OCI-LY3 (cell line): ENCODE results near the gene EIF4H.

Source experiments
- H2AFZ ChIP-seq: fragments of 200-600, 300-600 bp; shearing (Covaris generic); 2 replicates; pipeline ENCODE4 v1.6.0; 2014; ENCODE audit warnings: antibody characterized with exemption, low read depth, low read length
- H3K27ac ChIP-seq: fragments of 200-600, 300-600 bp; sonication (generic); 2 replicates; pipeline ENCODE4 v1.5.1; 2014; ENCODE audit warnings: mild to moderate bottlenecking, low read length, moderate library complexity, mixed read lengths
- H3K27me3 ChIP-seq: fragments of 200-600, 300-600 bp; sonication (generic); 2 replicates; pipeline ENCODE4 v1.6.1; 2014; ENCODE audit warnings: low read depth, low read length, mixed read lengths
- H3K36me3 ChIP-seq: fragments of 200-600, 300-600 bp; sonication (generic); replicated peaks from 2 replicates; pipeline ENCODE3; 2014; ENCODE audit warnings: low read depth, low read length, mixed read lengths
- H3K4me1 ChIP-seq: fragments of 300-600, 200-600 bp; sonication (generic); 2 replicates; pipeline ENCODE4 v1.6.1; 2014; ENCODE audit warnings: low read length, mixed read lengths
- H3K4me2 ChIP-seq: fragments of 200-600, 300-600 bp; sonication (generic); 2 replicates; pipeline ENCODE4 v1.6.1; 2014; ENCODE audit warnings: low read length, mixed read lengths
- H3K4me3 ChIP-seq: fragments of 300-600, 200-600 bp; sonication (generic); 2 replicates; pipeline ENCODE4 v1.5.1; 2014; ENCODE audit warnings: antibody characterized with exemption, mild to moderate bottlenecking, low read length, moderate library complexity
- H3K79me2 ChIP-seq: fragments of 300-600, 200-600 bp; shearing (Covaris generic); 2 replicates; pipeline ENCODE4 v1.6.1; 2014; ENCODE audit warnings: mild to moderate bottlenecking, low read length, mixed read lengths
- H3K9ac ChIP-seq: fragments of 300-600, 200-600 bp; shearing (Covaris generic); 2 replicates; pipeline ENCODE4 v1.6.0; 2014; ENCODE audit warnings: mild to moderate bottlenecking, low read length, moderate library complexity
- H3K9me3 ChIP-seq: fragments of 200-600, 300-600 bp; shearing (Covaris generic); 2 replicates; pipeline ENCODE4 v1.6.1; 2014; ENCODE audit warnings: low read length, mixed read lengths; ENCODE audit not compliant: insufficient read depth
- H4K20me1 ChIP-seq: fragments of 200-600, 300-600 bp; sonication (generic); 2 replicates; pipeline ENCODE4 v1.6.1; 2016; ENCODE audit warnings: low read length, mixed read lengths; ENCODE audit not compliant: insufficient read depth
- EZH2phosphoT487 ChIP-seq: fragments of 200-600 bp; shearing (Covaris generic); IDR thresholded peaks from 2 replicates; pipeline ENCODE4 v1.6.1; 2018; ENCODE audit warnings: antibody characterized with exemption, mixed run types, low read depth
- TF ChIP-seq, protein P1 (sequence below): fragments of 200-600, 300-600 bp; sonication (generic); IDR thresholded peaks from 2 replicates; pipeline ENCODE4 v1.5.1; 2014; ENCODE audit warnings: antibody characterized with exemption, low read length, low read depth

The EIF4H gene

DNA sequence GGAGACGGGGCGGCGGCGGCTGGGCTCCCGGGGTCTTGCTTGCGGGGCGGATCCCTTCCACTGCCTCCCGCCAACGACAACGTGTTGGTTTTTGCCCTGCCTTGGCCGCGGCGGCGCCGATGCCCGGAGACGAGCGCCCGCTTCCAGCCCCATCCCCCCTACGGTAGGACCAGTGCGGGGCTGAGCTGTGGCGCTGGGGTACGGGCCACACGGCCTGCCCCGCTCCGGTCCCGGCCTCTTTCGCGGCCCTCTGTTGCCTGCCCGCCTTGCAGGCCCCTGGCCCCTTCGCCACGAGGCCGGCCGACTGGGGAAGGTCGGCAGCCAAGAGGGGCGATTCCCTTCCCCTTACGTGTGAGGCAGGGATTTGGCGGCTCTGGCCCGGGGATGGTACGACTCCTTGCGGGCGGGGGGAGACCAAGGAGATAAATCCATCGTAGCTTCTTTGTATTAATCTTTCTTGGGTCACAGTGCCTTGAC lies 488 bp downstream of the EIF4H start:
- H3K79me2 ChIP-seq, result peaks cover 65% of the 10 kb centered on the region
- peaks cover 28% of the 10 kb centered on the region for H3K36me3 ChIP-seq
- H3K4me2 ChIP-seq, result peak overlapping the region; percentile 74
- no peak overlapping the region for H2AFZ ChIP-seq
- no peaks in the 10 kb centered on the region for H3K9me3 ChIP-seq
- peaks cover 42% of the 10 kb centered on the region for H3K4me1 ChIP-seq
- peak overlapping the region; percentile 87 for H3K9ac ChIP-seq
- peaks cover 49% of the 10 kb centered on the region for H4K20me1 ChIP-seq
- H3K4me3 ChIP-seq, result peak overlapping the region; percentile 93
- no peaks in the 10 kb centered on the region for H3K27me3 ChIP-seq
- no peak for TF ChIP-seq EZH2phosphoT487
- TF ChIP-seq, protein P1, sequence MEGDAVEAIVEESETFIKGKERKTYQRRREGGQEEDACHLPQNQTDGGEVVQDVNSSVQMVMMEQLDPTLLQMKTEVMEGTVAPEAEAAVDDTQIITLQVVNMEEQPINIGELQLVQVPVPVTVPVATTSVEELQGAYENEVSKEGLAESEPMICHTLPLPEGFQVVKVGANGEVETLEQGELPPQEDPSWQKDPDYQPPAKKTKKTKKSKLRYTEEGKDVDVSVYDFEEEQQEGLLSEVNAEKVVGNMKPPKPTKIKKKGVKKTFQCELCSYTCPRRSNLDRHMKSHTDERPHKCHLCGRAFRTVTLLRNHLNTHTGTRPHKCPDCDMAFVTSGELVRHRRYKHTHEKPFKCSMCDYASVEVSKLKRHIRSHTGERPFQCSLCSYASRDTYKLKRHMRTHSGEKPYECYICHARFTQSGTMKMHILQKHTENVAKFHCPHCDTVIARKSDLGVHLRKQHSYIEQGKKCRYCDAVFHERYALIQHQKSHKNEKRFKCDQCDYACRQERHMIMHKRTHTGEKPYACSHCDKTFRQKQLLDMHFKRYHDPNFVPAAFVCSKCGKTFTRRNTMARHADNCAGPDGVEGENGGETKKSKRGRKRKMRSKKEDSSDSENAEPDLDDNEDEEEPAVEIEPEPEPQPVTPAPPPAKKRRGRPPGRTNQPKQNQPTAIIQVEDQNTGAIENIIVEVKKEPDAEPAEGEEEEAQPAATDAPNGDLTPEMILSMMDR, result no peak
- H3K27ac ChIP-seq, result peak overlapping the region; percentile 41

DNA sequence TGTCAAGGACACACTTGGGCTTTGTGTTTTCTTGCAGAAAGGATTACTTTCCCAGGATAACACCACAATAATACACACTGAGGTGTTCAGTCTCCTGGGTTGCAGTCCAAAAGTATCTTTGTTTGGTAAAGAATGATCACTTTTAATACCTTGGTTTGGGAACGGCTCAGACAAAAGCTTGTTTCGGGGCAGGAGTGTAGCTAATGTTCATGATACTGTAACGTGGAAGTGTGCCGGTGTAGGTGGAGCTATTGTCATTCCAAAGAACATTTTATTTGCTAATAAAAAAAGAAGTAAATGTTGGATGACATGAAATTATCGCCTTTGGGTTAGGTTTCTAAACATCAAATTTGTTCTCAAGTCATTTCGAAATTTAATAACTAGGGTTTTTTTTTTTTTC lies 1.2 kb downstream of the EIF4H start:
- H3K9ac ChIP-seq, result peak overlapping the region; percentile 87
- TF ChIP-seq, protein P1, result no peak
- TF ChIP-seq EZH2phosphoT487, result no peak
- H3K4me1 ChIP-seq, result peaks cover 42% of the 10 kb centered on the region
- peaks cover 56% of the 10 kb centered on the region for H4K20me1 ChIP-seq
- H3K4me3 ChIP-seq, result peak overlapping the region; percentile 93
- H3K9me3 ChIP-seq, result no peaks in the 10 kb centered on the region
- peaks cover 72% of the 10 kb centered on the region for H3K79me2 ChIP-seq
- H3K4me2 ChIP-seq, result peak overlapping the region; percentile 74
- no peaks in the 10 kb centered on the region for H3K27me3 ChIP-seq
- H3K36me3 ChIP-seq, result peaks cover 34% of the 10 kb centered on the region
- no peak overlapping the region for H2AFZ ChIP-seq
- H3K27ac ChIP-seq, result peak overlapping the region; percentile 41; the same call in 1 of the 2 replicates

DNA sequence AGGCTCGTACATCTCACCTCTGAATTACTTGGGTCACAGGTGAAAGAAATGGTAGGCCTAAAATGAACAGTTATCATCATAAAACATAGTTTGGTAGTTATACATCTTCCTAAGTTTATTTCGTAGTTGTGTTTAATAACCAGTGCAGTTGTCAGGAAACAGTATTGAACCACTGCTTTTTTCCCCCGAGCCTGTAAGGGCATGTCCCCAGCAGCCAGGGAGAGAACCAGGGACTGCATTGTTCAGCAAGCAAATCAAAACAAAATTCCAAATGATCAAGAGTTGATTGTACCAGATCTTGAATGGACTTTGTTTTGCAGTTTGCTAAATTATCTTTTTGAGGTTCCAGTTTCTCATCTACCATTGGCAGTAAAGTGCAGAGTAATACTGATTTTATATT lies 2.4 kb downstream of the EIF4H start:
- no peak overlapping the region for H3K27ac ChIP-seq
- no peak overlapping the region for H3K4me3 ChIP-seq
- no peak overlapping the region for H3K9ac ChIP-seq
- no peaks in the 10 kb centered on the region for H3K9me3 ChIP-seq
- peak overlapping the region; percentile 74 for H3K4me2 ChIP-seq
- no peak overlapping the region for H2AFZ ChIP-seq
- no peaks in the 10 kb centered on the region for H3K27me3 ChIP-seq
- peaks cover 42% of the 10 kb centered on the region for H3K4me1 ChIP-seq
- TF ChIP-seq EZH2phosphoT487, result no peak
- TF ChIP-seq, protein P1, result no peak
- peaks cover 84% of the 10 kb centered on the region for H3K79me2 ChIP-seq
- H3K36me3 ChIP-seq, result peaks cover 41% of the 10 kb centered on the region
- peaks cover 68% of the 10 kb centered on the region for H4K20me1 ChIP-seq

DNA sequence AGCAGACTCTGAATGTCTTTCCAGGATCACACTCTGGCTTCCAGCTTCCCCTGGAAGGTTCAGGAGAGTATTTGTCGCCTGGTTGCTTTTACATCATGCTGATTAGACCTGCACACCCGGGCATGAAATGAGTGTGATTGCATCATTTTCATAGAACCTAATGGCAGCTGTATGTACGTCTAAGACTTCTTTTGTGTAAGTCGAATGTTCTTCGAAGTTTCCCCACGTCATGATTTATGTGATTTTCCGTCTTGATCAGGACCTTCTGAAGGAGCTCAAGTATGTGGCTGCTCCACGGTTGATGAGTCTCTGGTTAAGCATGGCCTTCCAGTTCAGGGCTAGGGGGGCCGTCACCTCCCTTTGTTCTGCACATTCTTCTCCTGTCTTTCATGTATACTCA lies 4.5 kb downstream of the EIF4H start:
- H2AFZ ChIP-seq, result no peak overlapping the region
- H3K9ac ChIP-seq, result peak overlapping the region; percentile 6; the same call in 1 of the 2 replicates
- no peaks in the 10 kb centered on the region for H3K27me3 ChIP-seq
- H3K36me3 ChIP-seq, result peaks cover 57% of the 10 kb centered on the region
- TF ChIP-seq, protein P1, result no peak
- TF ChIP-seq EZH2phosphoT487, result no peak
- peaks cover 99% of the 10 kb centered on the region for H3K79me2 ChIP-seq
- peak overlapping the region; percentile 43 for H3K4me2 ChIP-seq
- H4K20me1 ChIP-seq, result peaks cover 89% of the 10 kb centered on the region
- H3K4me3 ChIP-seq, result peak overlapping the region; percentile 11; the same call in 1 of the 2 replicates
- no peaks in the 10 kb centered on the region for H3K9me3 ChIP-seq
- H3K27ac ChIP-seq, result peak overlapping the region; percentile 67
- H3K4me1 ChIP-seq, result peaks cover 46% of the 10 kb centered on the region
